Measurements from ENCODE around the gene EMP3.

EMP3 gene

GRCh38 chr19:48318286-48318987 lies 6.9 kb upstream of the EMP3 start:
- DNase-seq = no peak

DNA sequence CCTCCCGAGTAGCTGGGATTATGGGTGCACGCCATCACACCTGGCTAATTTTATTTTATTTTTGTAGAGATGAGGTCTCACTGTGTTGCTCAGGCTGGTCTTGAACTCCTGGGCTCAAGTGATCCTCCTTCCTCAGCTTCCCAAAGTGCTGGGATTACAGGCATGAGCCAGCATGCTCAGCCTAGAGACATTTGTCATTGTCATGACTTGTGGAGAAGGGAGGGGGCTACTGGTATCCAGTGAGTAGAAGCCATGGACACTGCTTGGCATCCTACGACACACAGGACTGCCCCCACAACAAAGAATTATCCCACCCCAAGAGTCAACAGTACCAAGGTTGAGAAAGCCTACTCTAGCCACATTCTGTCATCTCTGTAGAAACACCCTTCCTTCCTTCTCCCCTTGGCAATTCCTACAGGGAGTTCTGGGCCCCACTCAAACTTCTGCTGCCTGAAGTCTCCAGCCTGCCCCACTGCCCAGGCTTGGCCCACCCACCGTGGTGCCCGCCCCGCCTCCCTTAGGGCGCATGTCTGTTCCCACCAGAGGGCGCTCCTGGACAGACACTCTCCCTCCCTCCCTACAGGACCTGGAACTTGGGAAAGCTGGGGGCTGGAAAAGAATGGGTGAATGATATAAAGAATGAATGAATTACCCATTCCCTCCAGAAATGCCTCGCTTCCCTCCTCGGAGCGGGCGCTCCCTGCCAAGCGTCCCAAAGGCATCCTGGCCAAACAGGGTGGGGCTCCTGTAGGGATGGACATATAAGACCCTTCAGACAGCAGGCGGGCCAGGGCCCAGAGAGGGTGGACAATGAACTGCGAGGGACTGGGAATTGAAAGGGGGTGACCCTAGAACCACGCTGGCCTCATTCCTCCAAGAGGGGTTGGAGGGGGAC lies 5.5 kb upstream of the EMP3 start:
- DNase-seq = peak; percentile 84

DNA sequence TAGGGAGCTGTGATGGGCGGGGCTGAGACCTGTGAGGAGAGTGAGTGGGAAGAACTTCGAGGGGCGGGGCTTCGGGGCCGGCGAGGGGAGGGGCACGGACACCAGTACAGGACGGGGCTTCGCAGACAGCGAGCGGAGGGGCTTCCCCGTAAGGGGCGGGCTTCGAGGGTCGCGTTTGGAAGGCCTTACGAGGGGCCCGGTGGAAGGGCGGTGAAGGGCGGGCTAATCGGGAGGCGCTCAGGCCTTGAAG lies 4.1 kb upstream of the EMP3 start:
- peak; percentile 98 for DNase-seq

- DNase-seq = peak; percentile 97
Observed at GRCh38 chr19:48321622-48322591, 3.4 kb upstream of the EMP3 start.

- peak; percentile 56 for DNase-seq
Observed at GRCh38 chr19:48329167-48329891, 4.0 kb downstream of the EMP3 start.

GRCh38 chr19:48330012-48330681 lies 4.8 kb downstream of the EMP3 start:
- DNase-seq = peak; percentile 90

DNA sequence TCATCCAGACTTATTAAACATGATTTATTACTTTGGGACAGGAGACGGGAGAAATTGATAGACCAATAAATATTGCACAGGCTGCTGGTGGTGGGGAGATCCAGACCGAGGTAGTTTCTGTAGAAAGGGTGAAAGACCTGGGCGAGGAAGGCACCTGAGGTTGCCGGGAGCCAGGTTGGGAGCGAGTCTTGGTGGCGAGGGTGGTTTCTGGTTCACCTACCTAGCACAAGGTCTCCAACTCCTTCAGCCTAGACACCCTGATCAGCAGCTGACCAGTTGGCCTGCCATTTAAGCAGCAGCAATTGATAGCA lies 7.0 kb downstream of the EMP3 start:
- no peak for DNase-seq

- peak; percentile 95 for DNase-seq
Observed at GRCh38 chr19:48332662-48333466, 7.5 kb downstream of the EMP3 start.

- DNase-seq = peak; percentile 96
Observed at GRCh38 chr19:48333467-48334384, 8.4 kb downstream of the EMP3 start.

DNA sequence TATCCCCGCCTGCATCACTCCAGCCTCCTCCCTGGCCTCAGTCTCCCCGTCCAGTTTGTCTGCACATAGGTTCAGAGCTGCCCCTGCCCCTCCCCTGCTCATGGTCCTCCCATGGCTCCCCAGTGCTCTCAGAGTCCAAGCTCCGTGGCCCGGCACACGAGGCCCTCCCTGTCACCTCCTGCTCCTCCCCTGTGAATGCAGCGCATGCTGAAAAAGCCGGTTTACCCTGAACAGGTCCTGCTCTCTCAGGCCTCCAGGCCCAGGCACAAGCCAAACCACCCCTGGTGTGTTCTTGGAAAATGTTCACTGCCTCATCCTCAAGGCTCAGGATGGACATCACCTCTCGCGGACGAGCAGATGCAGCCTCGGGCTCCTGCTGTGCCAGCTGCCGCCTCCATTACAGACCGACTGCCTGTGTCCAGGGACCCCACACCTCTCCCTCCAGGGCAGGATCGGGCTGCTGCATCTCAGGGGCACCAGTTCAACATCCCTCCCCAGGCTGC lies 13.0 kb downstream of the EMP3 start:
- no peak for DNase-seq

- DNase-seq = no peak
Observed at GRCh38 chr19:48338802-48339503, 13.6 kb downstream of the EMP3 start.

DNA sequence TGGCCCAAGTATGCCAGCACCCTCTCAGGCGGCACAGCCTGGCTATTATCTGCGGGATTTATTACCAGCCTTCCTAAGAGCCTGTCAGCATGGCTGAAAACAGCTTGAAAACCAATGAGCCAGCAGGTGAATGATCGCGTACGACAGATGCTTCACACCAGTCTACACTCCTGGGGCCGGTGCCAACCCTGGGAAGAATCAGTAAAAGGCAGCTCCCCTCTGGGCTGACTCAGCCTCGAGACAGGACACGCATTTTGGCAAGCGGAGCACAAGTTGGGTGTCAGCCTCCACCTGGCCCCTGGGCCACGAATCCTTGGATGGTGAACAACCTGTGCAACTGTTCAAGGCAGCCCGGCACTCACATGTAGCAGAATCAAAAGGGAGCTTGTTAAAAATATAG lies 15.6 kb downstream of the EMP3 start:
- DNase-seq = no peak

GRCh38 chr19:48341515-48342413 lies 16.4 kb downstream of the EMP3 start:
- DNase-seq = no peak

DNA sequence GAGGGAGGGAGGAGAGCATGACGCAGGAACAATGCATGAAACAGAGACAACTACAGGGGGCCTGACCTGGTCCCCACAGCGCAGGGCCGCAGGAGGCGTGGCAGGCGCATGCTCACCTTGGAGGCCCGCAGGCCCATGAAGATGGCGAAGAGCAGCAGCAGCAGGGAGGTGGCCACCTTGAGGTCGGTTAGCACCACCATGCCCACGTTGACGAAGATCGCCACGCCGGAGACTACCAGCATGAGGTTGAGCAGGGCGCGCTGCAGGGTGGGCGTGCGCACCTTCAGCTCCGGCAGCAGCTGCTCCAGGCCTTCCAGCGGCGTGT lies 17.0 kb downstream of the EMP3 start:
- DNase-seq = no peak

DNA sequence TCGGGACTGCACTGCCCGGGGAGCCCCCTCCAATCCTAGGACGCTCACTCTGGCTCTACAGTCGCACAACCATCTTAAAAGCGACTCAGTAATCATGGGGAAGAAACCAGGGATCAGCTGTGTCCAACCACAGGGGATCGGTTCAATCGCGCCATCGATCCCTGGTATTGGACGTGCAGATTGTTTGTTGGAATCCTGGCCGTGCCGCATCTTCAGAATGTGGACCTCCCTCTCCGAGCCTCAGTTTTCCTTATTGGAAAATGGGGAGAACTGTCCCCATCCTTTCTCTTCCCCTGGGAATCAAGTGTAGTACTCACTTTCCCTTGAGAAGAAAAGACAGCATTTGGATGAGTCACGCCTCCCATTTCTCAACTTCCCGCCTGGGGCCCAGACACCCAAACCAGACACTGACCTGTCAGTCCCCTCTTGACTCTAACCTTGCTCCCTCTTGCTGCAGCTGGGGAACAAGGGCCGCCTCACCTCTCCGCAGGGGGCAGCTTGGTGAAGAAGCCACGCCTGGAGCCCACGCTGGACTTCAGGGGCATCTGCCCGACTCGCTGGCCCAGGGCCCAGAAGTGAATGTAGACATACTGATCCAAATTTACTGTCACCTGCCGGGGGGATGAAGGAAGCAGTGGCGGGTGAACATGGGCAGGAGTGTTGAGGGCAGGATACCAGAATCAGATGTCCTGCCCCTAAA lies 17.6 kb downstream of the EMP3 start:
- DNase-seq = no peak

DNA sequence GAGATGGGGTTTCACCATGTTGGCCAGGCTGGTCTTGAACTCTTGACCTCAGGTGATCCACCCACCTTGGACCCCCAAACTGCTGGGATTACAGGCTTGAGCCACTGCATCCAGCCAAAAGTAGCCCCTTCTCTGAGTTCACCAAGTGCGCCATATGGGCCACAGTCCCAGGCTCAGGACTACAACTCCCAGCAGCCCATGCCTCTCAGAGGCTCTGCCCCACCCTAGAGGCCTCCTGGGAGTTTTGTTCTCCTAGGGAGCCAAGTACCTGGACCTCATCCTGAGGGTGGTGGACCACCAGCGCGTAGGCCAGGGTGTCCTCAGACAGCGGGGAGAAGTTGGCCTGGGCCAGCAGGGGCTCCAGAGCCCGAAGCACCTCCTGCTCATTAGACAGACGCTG lies 19.5 kb downstream of the EMP3 start:
- DNase-seq = no peak

DNA sequence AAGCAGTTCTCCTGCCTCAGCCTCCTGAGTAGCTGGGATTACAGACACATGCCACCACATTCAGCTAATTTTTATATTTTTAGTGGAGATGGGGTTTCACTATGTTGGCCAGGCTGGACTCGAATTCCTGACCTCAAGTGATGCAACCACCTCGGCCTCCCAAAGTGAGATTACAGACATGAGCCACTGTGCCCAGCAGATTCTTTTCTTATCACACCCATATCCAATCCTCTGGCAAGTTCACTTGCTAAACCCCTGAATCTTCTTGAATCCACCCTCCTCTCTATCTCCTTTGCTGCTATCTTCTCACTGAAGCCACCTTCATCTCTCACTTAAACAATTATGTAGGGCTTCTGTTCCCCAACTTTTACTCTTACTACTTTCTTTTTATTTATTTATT lies 20.8 kb downstream of the EMP3 start:
- no peak for DNase-seq

DNA sequence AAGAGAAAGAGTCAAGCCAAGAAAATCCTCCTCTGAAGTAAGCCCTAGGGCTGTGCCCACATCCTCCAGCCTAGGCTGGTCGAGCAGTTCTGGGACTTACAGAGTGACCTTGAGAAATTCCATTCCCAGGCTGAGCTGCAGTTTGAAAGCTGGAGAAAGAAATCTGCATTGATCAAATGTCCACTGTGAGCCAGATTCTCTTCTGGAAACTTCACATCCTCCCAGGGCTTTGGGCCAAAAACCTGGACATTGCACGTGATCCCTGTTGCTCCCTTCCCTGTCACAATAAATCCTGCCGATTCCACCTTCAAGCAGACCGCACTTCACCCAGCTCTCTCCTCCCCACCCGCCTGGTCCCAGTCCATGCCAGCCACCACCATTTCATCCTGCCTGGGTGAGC lies 22.7 kb downstream of the EMP3 start:
- DNase-seq = no peak
